Prostate gland (tissue), 2 donors: ENCODE results near the gene CACNA2D4. TPM values are rescaled to one million over a fixed set of nuclear protein-coding genes. Genes with fewer than 3 reads are reported as not detected.

Experiments
- DNase-seq: peaks from one replicate; pipeline ENCODE4 v3.0.0-alpha.2; 2019; ENCODE audit warnings: low spot score
- H3K27ac ChIP-seq, 2 donors: fragments of 200-600 bp; sonication (generic); 2 replicates each; pipeline ENCODE4 v1.5.1; 2017 to 2019
- H3K27me3 ChIP-seq: fragments of 200-600 bp; sonication (generic); replicated peaks from 2 replicates; pipeline ENCODE4 v1.5.1; 2019; ENCODE audit not compliant: insufficient read depth
- H3K36me3 ChIP-seq, 2 donors: fragments of 200-600 bp; sonication (generic); 1 replicate in 1 of 2; 2 replicates in 1 of 2; pipeline versions ENCODE4 v1.5.1 to v1.8.1; 2017 to 2019
- H3K4me1 ChIP-seq: fragments of 200-600 bp; sonication (generic); replicated peaks from 2 replicates; pipeline ENCODE4 v1.5.1; 2019
- H3K4me3 ChIP-seq, 2 donors: fragments of 200-600 bp; sonication (generic); 2 replicates each; pipeline ENCODE4 v1.5.1; 2017 to 2019
- H3K9me3 ChIP-seq: fragments of 200-600 bp; sonication (generic); 2 replicates; pipeline ENCODE4 v1.5.1; 2017
- POLR2A ChIP-seq: fragments of 450-650 bp; IDR thresholded peaks from one replicate; pipeline ENCODE4 v1.6.1; 2016; ENCODE audit warnings: antibody characterized with exemption, mild to moderate bottlenecking
- POLR2AphosphoS5 ChIP-seq: sonication (generic); formaldehyde crosslinking; IDR thresholded peaks from one replicate; pipeline ENCODE4 v1.6.1; 2017; ENCODE audit warnings: antibody characterized with exemption
- WGBS: methylation state at CpG from one replicate; pipeline ENCODE4 v1.1.5; 2018; 5-methylcytosine and 5-hydroxymethylcytosine counted together
- intact Hi-C: fragments of 100-400 bp; cut with DNase I; formaldehyde crosslinking; loops from one replicate; pipeline ENCODE4 v1.14.2; 2022
- total RNA-seq, 2 donors: library from RNA; depleted of rRNA; stranded (reverse); fragments of >200 nt; gene quantifications; one replicate each; pipeline ENCODE4 v1.1.0, GENCODE V29; 2016
- TF ChIP-seq, protein P1 (sequence below), 4 experiments: fragments of 200-600 bp in 2 of 4; fragments of 450-650 bp in 2 of 4; sonication (generic) in 2 of 4; IDR thresholded peaks; 1 replicate in 3 of 4; 2 replicates in 1 of 4; pipeline ENCODE4 v1.5.1; 2016 to 2019; ENCODE audit warnings: antibody characterized with exemption in 4 of 4, mild to moderate bottlenecking in 2 of 4, moderate library complexity in 2 of 4

The CACNA2D4 gene
- total RNA-seq, 2 donors from 2014 or later = 1.4 to 9.4 TPM

DNA sequence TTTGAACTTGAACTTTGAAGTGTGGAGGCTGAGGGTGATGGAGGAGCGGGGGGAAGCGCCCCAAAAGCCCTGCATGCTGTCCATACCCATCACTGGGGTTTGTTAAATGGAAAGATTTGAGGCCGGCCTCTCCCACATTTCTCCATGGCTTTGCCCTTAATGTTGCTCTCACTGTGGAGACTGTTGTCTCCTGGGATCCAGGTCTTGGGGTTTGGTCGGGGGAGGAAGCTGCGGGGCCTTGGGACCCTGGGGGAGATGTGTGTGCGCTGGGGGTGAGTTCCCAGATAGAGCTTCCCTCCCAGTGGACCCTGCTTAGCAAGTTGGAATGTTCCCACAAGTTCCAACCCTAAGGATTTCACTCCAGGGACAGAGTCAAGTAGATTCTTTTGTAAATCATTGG, 126.0 kb downstream of the CACNA2D4 start:
- DNase-seq = no peak
- intact Hi-C loops = loop anchor here (5.0 kb wide), 2 partner anchors 160 to 370 kb away; no protein-coding TSS in a partner anchor
- no peak overlapping the region for H3K27ac ChIP-seq
- no peak overlapping the region for H3K4me3 ChIP-seq
- 84% methylated on average over 6 of the region's 6 CpGs for WGBS
- H3K27me3 ChIP-seq = no peaks in the 10 kb centered on the region
- no peaks in the 10 kb centered on the region for H3K9me3 ChIP-seq
- no peaks in the 10 kb centered on the region for H3K36me3 ChIP-seq
- H3K4me1 ChIP-seq = peaks cover 5% of the 10 kb centered on the region
- TF ChIP-seq, protein P1, sequence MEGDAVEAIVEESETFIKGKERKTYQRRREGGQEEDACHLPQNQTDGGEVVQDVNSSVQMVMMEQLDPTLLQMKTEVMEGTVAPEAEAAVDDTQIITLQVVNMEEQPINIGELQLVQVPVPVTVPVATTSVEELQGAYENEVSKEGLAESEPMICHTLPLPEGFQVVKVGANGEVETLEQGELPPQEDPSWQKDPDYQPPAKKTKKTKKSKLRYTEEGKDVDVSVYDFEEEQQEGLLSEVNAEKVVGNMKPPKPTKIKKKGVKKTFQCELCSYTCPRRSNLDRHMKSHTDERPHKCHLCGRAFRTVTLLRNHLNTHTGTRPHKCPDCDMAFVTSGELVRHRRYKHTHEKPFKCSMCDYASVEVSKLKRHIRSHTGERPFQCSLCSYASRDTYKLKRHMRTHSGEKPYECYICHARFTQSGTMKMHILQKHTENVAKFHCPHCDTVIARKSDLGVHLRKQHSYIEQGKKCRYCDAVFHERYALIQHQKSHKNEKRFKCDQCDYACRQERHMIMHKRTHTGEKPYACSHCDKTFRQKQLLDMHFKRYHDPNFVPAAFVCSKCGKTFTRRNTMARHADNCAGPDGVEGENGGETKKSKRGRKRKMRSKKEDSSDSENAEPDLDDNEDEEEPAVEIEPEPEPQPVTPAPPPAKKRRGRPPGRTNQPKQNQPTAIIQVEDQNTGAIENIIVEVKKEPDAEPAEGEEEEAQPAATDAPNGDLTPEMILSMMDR (IDR thresholded peaks at IDR 0.05) = no peak
- TF ChIP-seq POLR2A (no peak), POLR2AphosphoS5 (no peak)

DNA sequence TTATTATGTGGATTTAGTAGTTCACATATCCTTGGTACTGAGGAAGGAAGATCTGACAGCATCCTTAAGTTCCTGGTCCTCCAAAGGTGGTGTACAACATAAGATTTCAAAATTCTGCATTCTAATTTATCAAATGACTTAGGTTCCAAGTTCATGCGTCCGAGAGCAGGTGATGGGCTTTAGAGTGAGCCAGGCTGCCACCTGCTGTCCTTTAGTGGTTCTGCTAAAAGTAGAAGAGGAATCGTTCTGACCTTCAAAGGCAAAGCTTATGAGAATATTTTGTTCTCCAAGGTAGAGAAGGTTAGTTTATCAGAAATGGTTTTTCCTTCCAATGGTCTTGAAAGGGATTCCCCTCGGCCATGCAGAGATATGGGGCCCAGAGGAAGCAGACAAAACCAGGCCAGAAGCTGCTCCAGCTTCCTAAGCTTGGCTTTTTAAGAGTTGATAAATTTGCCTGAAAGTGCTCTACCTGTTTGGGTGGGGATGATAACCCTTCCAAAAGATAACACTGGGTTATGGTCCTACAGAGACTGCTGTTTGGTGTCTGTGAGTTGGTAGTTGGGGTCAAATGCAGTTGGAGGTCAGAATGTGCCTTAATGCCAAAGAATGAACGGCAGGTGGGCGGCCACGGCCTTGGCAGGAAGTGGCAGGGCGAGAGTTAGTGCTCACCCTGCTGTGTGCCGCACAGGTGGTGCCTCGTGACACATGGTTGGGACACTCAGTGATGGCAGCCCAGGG, 127.2 kb downstream of the CACNA2D4 start:
- 45% methylated on average over 10 of the region's 10 CpGs for WGBS

DNA sequence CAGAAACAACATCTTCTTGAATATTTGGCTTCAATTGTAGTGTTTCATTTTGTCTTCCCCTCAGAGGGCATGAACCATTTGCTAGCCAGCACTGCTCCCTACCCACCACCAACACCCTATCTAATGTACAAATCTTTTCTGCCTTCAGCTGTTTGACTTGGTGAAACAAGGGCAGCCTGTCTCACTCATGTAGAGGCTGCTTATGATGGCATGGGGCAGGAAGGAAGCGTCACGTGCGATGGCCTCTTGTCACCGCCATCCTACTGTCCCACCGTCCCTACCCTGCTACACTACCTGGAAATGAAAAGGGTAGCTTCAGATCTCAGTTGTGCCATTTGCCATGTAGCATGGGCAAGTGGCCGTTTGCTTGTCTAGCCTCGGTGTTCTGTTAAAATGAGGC, 128.0 kb downstream of the CACNA2D4 start:
- intact Hi-C loops = loop anchor here (2.0 to 5.0 kb wide), 4 partner anchors 130 to 372 kb away; no protein-coding TSS in a partner anchor

More for the DNA sequence above, 127.2 kb downstream of the CACNA2D4 start:
- no peaks in the 10 kb centered on the region for H3K36me3 ChIP-seq
- peak; percentile 61 for DNase-seq
- TF ChIP-seq, protein P1 (IDR thresholded peaks at IDR 0.05) = peak; percentile 56 to 93 (median 86)
- TF ChIP-seq POLR2A = no peak
- TF ChIP-seq POLR2AphosphoS5 = peak; percentile 46
- H3K4me3 ChIP-seq = no peak overlapping the region
- H3K27ac ChIP-seq = no peak overlapping the region
- intact Hi-C loops = loop anchor here (2.0 to 5.0 kb wide), 4 partner anchors 130 to 371 kb away; no protein-coding TSS in a partner anchor
- H3K27me3 ChIP-seq = no peaks in the 10 kb centered on the region
- H3K4me1 ChIP-seq = no peaks in the 10 kb centered on the region
- no peaks in the 10 kb centered on the region for H3K9me3 ChIP-seq

DNA sequence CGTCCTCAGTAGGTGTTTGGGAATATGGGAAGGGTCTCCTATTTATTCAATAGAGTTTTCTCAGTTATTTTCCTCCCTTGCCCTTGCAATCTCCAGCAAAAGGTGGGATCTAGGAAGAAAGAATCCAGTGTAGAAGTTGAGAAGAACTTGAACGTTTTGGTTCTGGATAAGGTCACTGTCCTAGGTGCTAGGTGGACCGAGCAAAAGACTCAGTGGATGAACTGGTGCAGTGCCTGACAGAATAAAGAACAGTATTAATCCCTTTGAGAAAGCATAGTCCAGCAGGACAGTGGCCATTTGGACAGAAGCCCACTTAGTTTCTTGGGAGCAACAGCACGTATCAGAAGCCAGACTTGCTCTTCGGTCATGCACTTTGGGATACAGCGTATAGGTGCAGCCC, 130.7 kb downstream of the CACNA2D4 start:
- 79% methylated on average over 6 of the region's 6 CpGs for WGBS
- Histone ChIP-seq H3K4me1 (no peaks in the 10 kb centered on the region), H3K27ac (no peak overlapping the region), H3K27me3 (no peaks in the 10 kb centered on the region), H3K9me3 (no peaks in the 10 kb centered on the region), H3K36me3 (no peaks in the 10 kb centered on the region), H3K4me3 (no peak overlapping the region)
- DNase-seq = no peak
- intact Hi-C loops = no loop called here
- TF ChIP-seq POLR2AphosphoS5 (no peak), POLR2A (no peak)
- TF ChIP-seq, protein P1 (IDR thresholded peaks at IDR 0.05) = no peak

More for the DNA sequence above, 128.0 kb downstream of the CACNA2D4 start:
- Histone ChIP-seq H3K36me3 (no peaks in the 10 kb centered on the region), H3K9me3 (no peaks in the 10 kb centered on the region), H3K4me1 (no peaks in the 10 kb centered on the region), H3K4me3 (no peak overlapping the region), H3K27me3 (no peaks in the 10 kb centered on the region), H3K27ac (no peak overlapping the region)
- TF ChIP-seq, protein P1 (IDR thresholded peaks at IDR 0.05) = no peak
- no peak for TF ChIP-seq POLR2A
- TF ChIP-seq POLR2AphosphoS5 = no peak
- no peak for DNase-seq
- WGBS = 76% methylated on average over 7 of the region's 7 CpGs

DNA sequence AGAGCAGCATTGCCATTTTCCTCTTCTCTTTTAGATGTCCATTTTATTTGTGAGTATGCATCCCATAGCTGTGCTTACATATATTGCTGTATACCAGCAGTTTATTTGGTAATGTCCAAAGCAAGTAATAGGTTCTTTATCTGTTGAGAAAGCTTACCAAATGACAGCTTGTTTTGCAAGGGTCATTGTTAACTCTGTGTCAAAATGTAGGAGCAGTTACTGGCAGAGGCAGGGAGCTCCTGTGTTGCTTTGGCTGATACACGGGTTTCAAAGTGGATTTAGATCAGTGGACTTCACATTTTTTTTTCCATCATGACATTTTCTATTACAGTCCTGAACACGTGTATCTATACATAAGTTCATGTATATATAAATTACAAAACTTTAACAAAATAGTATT, 136.2 kb downstream of the CACNA2D4 start:
- no peaks in the 10 kb centered on the region for H3K36me3 ChIP-seq
- 67% methylated on average over 2 of the region's 2 CpGs for WGBS
- no peaks in the 10 kb centered on the region for H3K27me3 ChIP-seq
- intact Hi-C loops = no loop called here
- H3K4me1 ChIP-seq = no peaks in the 10 kb centered on the region
- H3K4me3 ChIP-seq = no peak overlapping the region
- no peak overlapping the region for H3K27ac ChIP-seq
- TF ChIP-seq POLR2AphosphoS5 = no peak
- TF ChIP-seq, protein P1 (IDR thresholded peaks at IDR 0.05) = no peak
- TF ChIP-seq POLR2A = no peak
- H3K9me3 ChIP-seq = no peaks in the 10 kb centered on the region
- no peak for DNase-seq
